Ovary (tissue), 9 donors: ENCODE measurements around the gene CACNA1D. TPM values are rescaled to one million over a fixed set of nuclear protein-coding genes. Genes with fewer than 3 reads are reported as not detected.

Experiments
- DNase-seq, 5 donors: peaks; one replicate each; pipeline ENCODE4 v3.0.0-alpha.2; 2019 to 2020
- H3K27ac ChIP-seq, 2 donors: fragments of 200-600 bp; one replicate each; pipeline versions ENCODE4 v1.5.1 to v1.8.0; 2019 to 2022
- H3K27me3 ChIP-seq: fragments of 200-600 bp; one replicate; pipeline ENCODE4 v1.8.0; 2022
- H3K36me3 ChIP-seq: fragments of 200-600 bp; sonication (generic); one replicate; pipeline ENCODE4 v1.5.1; 2019
- H3K4me1 ChIP-seq: one replicate; pipeline ENCODE4 v1.8.1; 2013; ENCODE audit warnings: mild to moderate bottlenecking, moderate library complexity; ENCODE audit not compliant: insufficient read depth
- H3K4me3 ChIP-seq: fragments of 200-600 bp; sonication (generic); one replicate; pipeline ENCODE4 v1.5.1; 2017
- H3K9me3 ChIP-seq, 2 donors: fragments of 200-600 bp in 1 of 2; sonication (generic) in 1 of 2; one replicate each; pipeline versions ENCODE4 v1.5.1 to v1.8.1; 2013 to 2019; ENCODE audit warnings: mild to moderate bottlenecking in 1 of 2, moderate library complexity in 1 of 2
- EP300 ChIP-seq: sonication (generic); formaldehyde crosslinking; IDR thresholded peaks from one replicate; pipeline ENCODE4 v1.6.1; 2017; ENCODE audit warnings: antibody characterized with exemption
- POLR2A ChIP-seq: fragments of 450-650 bp; IDR thresholded peaks from one replicate; pipeline ENCODE4 v1.6.1; 2017; ENCODE audit warnings: antibody characterized with exemption, mild to moderate bottlenecking, moderate library complexity
- WGBS, 3 donors: extraction: QIAGEN DNeasy Blood & Tissue Kit in 1 of 3; methylation state at CpG; one replicate each; pipeline versions ENCODE4 v1.1.5 to v1.1.7; 2013 to 2017; 5-methylcytosine and 5-hydroxymethylcytosine counted together
- intact Hi-C, 4 donors: fragments of 100-400 bp; cut with DNase I; formaldehyde crosslinking; loops; one replicate each; pipeline versions ENCODE4 v1.11.0 to v1.15.1; 2022 to 2023
- polyA plus RNA-seq, 2 donors: library from polyadenylated mRNA; stranded (reverse); fragments of 200-250 nt in 1 of 2; fragments of 350-450 nt in 1 of 2; fragmentation: Illumina TruSeq in 1 of 2; extraction: RNeasy Lipid Tissue Mini Kit (QIAGEN cat#74804) in 1 of 2; gene quantifications; one replicate each; pipeline ENCODE4 v1.2.3, GENCODE V29; 2013 to 2014
- total RNA-seq, 7 donors: library from RNA; depleted of rRNA in 2 of 7; stranded (reverse); fragments of >200 nt in 2 of 7; fragmentation: NEBNext Ultra II Directional in 3 of 7; extraction: Animal tissue kit (Norgen Biotek cat#: 25700) in 3 of 7; gene quantifications; one replicate each; pipeline versions ENCODE4 v1.1.0 to v1.2.4, GENCODE V29; 2016 to 2023
- TF ChIP-seq, protein P1 (sequence below), 3 donors: fragments of 450-650 bp in 2 of 3; fragments of 200-600 bp in 1 of 3; IDR thresholded peaks; one replicate each; pipeline versions ENCODE4 v1.5.1 to v1.8.0; 2016 to 2022; ENCODE audit warnings: antibody characterized with exemption in 3 of 3, mild to moderate bottlenecking in 1 of 3
- donor health status: DM: no; HTN: no; CAD: no; lungs with moderate emphysema.
- donor health status: DM: no; HTN: no; CAD: no.
- donor health status: Bipolar disorder and iron deficiency.
- donor health status: DM: yes; HTN: yes; CAD: no.
- donor health status: DM: no; HTN: no; CAD: no.
- donor health status: DM: yes; HTN: yes; CAD: no.

Gene CACNA1D
- total and polyA plus RNA-seq, 9 donors, result 0.23 to 9.3 (median 5.1) TPM

DNA sequence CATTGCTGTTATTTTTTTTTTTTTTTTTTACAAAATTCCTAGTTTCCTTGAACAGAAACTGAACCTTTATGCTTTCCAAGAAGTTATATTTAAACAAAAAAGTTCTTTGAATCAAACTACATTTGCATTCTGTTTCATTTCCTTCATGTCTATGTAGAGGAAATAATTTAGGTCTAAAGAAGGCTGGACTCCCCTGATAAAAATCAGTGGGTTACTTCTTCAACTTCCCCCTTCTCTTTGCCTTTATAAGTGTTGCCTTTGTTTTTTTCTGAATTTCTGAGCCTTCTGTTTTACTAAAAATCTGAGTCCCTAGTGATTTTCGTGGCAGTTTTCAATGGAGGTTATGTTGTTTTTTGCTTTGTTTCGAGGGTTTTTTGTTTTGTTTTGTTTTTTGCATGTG is 199.0 kb downstream of the CACNA1D start:
- TF ChIP-seq, protein P1, sequence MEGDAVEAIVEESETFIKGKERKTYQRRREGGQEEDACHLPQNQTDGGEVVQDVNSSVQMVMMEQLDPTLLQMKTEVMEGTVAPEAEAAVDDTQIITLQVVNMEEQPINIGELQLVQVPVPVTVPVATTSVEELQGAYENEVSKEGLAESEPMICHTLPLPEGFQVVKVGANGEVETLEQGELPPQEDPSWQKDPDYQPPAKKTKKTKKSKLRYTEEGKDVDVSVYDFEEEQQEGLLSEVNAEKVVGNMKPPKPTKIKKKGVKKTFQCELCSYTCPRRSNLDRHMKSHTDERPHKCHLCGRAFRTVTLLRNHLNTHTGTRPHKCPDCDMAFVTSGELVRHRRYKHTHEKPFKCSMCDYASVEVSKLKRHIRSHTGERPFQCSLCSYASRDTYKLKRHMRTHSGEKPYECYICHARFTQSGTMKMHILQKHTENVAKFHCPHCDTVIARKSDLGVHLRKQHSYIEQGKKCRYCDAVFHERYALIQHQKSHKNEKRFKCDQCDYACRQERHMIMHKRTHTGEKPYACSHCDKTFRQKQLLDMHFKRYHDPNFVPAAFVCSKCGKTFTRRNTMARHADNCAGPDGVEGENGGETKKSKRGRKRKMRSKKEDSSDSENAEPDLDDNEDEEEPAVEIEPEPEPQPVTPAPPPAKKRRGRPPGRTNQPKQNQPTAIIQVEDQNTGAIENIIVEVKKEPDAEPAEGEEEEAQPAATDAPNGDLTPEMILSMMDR (IDR thresholded peaks at IDR 0.05), result no peak
- TF ChIP-seq EP300 (no peak), POLR2A (no peak)
- Histone ChIP-seq H3K4me1 (no peaks in the 10 kb centered on the region), H3K27ac (no peak overlapping the region), H3K27me3 (no peaks in the 10 kb centered on the region), H3K9me3 (no peaks in the 10 kb centered on the region), H3K36me3 (no peaks in the 10 kb centered on the region), H3K4me3 (no peak overlapping the region)
- 43 to 59% (median 59%) methylated on average over 2 of the region's 2 CpGs for WGBS, 3 donors
- DNase-seq, result no peak
- intact Hi-C loops, result no loop called here

DNA sequence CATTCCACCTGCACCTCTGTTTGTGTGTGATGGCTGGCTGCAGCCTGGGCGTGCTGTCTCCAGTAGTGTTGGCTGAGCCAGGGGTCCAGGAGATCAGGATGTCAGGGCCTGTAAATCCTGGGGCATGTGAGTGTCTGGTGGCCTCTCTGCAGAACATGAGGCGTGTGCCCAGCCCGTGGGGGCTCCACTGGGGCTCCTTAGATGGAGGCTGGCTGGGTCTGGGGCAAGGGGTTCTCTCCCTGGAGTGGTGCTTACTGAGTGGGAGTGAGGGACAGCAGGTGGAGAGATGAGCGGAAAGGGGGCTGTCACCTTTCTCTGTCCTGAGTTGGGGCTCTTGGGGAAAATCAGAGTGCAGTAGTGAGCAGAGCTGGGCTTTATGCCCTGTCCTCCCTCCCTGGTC is 199.6 kb downstream of the CACNA1D start:
- H3K36me3 ChIP-seq, result no peaks in the 10 kb centered on the region
- DNase-seq, result no peak
- no peak for TF ChIP-seq POLR2A
- TF ChIP-seq, protein P1 (IDR thresholded peaks at IDR 0.05), result no peak
- no peak for TF ChIP-seq EP300
- H3K27me3 ChIP-seq, result no peaks in the 10 kb centered on the region
- intact Hi-C loops, result no loop called here
- no peak overlapping the region for H3K27ac ChIP-seq
- no peak overlapping the region for H3K4me3 ChIP-seq
- H3K9me3 ChIP-seq, result no peaks in the 10 kb centered on the region
- WGBS, 3 donors, result 85 to 93% (median 90%) methylated on average over 4 of the region's 4 CpGs
- no peaks in the 10 kb centered on the region for H3K4me1 ChIP-seq

DNA sequence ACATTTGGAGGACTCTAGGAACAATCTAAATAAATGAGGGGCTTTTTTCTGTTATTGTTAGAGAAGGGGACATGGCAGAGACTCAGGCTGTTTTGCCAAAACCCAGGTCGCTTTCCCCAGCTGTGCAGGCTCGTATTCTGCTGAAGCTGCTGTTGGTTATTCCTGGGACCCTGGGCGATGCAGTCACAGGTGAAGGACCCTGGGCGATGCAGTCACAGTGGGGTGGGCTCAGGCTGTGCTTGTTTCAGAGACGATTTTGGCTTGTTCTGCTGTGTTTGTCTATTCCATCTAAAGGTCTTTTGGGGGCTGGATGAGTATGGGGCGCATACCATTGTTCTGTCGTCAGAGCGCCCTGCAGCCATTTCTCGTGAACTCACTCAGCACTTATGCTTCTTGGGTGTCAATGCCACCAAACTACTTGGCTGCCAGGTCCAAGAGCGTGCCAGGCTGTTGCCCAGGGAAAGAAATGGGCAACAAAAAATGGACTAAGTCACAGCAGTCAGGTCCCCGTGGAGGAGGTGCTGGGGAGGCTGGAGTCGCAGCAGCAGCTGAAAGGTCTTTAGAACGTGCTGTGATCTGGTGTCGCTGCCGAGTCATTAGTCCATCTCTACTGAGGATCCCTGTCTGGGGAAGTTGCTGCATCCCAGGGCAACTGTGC is 200.4 kb downstream of the CACNA1D start:
- Histone ChIP-seq H3K27me3 (no peaks in the 10 kb centered on the region), H3K9me3 (no peaks in the 10 kb centered on the region), H3K36me3 (no peaks in the 10 kb centered on the region), H3K4me1 (no peaks in the 10 kb centered on the region), H3K27ac (no peak overlapping the region), H3K4me3 (no peak overlapping the region)
- DNase-seq, result no peak
- WGBS, 3 donors, result 86 to 90% (median 88%) methylated on average over 15 of the region's 15 CpGs
- TF ChIP-seq EP300, result no peak
- TF ChIP-seq POLR2A, result no peak
- TF ChIP-seq, protein P1 (IDR thresholded peaks at IDR 0.05), result no peak
- intact Hi-C loops, result no loop called here

DNA sequence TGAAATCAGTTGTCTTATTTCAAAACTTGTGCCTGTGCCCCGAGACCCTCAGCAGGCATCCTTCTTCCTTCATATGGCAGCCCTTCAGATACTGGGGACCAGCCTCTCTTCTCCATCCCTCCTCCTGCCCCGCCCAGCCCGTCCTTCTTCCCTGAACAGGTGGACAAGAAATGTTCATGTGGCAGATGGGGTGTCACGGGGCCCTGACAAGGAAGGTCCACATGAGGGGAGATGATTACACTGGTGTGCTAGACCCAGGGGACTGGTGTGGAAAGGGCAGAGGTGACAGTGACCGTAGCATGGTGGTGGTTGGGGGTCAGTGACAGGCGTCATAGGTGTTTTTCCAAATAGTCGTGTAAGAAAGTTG is 200.9 kb downstream of the CACNA1D start:
- Histone ChIP-seq H3K36me3 (no peaks in the 10 kb centered on the region), H3K27me3 (no peaks in the 10 kb centered on the region), H3K4me1 (no peaks in the 10 kb centered on the region), H3K4me3 (no peak overlapping the region), H3K27ac (no peak overlapping the region), H3K9me3 (no peaks in the 10 kb centered on the region)
- WGBS, 3 donors, result 82 to 89% (median 86%) methylated on average over 7 of the region's 7 CpGs
- intact Hi-C loops, result no loop called here
- no peak for DNase-seq
- TF ChIP-seq EP300 (no peak), POLR2A (no peak)
- TF ChIP-seq, protein P1 (IDR thresholded peaks at IDR 0.05), result no peak
